ENCODE results near the gene SLC5A2.
"Not testable (repeated sequence)": the region's sequence is repeated elsewhere in the genome, so short reads cannot be mapped to it uniquely, and the experiment has no call there.

The SLC5A2 gene

DNA sequence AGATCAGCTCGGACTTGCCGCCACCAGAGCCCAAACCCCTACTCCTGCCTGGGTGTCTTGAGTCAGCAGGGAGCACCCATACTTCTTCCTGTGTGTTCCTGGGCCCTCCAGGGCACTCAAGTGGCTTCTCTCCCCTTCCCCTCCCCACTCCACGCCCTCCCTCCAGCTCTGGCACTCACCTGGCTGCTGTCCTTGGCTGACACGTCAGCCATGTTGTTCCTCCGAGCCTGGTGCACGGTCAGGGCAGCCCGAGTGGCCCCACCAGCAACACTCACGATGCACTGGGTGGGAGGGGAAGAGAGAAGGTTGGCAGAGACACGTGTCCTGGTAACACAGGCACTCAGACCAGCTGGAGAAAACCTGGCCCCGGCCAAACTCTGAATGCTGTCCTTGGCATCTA, 13.7 kb downstream of the SLC5A2 start:
- DNase-seq (ENCODE audit: low read depth in 3 of 3), result no peak

DNA sequence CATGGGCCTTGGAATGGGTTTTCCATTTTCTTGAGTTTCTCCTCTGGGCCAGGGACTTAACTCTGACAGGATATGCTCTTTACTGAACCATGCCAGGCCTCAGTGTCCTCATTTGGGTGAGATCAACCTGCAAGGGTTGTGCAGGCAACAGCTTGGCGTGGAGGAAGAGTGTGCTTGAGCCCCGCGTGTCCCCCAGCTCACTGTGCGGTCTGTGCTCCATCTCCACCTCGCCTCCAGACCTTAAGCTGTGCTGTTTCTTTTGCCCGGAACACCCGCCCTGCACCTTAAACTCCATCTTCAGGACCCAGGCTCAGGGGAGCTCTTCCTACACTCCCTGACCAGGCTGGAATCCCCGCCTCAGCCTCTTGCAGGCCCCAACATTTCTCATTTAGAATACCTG, 15.6 kb downstream of the SLC5A2 start:
- no peak for DNase-seq (ENCODE audit: low read depth in 3 of 3)

DNA sequence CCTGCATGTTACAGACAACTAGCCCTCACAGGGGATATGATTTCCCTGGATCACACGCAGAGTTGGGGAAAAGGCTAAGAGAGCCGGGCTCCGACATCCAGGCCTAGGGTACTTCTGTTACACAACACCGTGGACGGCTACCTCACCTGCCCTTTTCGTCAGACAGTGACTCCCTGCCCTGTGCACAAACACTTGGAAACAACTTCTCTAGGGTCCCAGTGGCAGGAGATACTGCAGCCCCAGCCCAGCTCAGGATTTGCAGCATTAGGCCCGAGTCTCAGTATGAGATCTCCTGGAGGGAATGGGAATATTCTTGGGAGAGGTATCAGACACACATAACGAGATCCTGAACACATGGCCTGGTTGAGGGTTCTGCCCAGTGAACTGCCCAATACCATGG, 17.0 kb downstream of the SLC5A2 start:
- DNase-seq (ENCODE audit: low read depth in 3 of 3), result no peak

DNA sequence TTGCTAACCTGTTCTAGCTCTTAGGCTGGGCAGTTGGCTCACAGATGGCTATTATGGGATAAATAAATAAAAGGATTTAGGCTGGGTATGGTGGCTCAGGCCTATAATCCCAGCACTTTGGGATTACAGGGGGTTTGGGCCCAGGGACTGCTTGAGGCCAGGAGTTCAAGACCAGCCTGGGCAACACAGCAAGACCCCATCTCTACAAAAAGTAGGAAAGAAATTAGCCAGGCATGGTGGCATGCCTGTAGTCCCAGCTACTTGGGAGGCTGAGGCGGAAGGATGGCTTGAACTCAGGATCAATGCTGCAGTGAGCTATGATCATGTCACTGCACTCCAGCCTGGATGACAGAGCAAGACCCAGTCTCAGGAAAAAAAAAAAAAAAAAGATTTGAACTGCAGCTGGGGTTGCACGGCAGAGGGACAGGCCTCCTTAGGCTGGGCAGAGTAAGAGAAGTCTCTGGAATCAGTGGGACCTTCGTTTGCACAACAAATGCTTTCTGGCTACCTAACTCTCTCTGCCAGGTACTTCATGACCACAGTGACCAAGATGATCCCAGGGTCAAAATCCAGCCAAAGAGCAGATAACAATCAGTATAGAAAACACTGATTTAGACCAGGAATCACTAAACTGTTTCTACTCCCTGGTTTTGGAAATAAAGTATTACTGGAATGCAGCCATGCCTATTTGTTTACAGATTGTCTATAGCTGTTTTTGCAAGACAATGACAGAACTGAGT, 18.5 kb downstream of the SLC5A2 start:
- no peak for DNase-seq (ENCODE audit: low read depth in 3 of 3)

DNA sequence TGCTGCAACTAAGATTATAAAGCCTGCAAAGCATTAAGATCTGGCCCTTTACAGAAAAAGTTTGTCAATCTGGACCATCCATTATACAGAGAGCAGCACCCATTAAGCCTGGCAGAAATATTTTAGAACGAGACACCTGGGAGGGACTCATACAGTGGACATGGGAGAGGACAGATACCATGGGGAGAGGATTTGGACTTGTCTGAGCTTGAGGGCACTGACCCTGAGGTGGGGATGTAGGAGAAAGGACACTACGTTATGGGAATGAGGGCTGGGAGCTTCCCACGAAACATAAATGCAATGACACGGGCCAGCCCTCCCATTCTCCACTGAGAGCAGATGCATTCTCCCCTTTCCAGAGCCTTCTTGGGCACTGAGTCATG, 19.0 kb downstream of the SLC5A2 start:
- DNase-seq (ENCODE audit: low read depth in 3 of 3), result no peak

DNA sequence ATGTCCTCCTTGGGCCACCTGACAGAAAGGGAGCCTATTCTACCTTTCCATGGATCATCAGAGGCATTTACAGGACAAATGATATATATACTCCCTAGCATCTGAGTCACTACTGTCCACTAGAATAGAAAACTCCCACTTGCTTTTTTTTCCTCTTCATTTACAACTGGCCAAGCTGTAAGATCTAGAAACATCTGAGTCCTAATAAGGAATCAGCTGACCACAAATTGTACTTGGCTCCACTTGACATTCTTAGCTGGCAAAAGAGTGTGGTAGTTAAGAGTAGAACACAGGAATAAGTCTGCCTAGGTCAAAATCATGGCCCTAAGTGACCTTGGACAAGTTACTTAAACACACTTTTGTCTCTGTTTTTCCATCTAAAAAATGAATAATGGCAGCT, 20.1 kb downstream of the SLC5A2 start:
- DNase-seq (ENCODE audit: low read depth in 3 of 3), result no peak

DNA sequence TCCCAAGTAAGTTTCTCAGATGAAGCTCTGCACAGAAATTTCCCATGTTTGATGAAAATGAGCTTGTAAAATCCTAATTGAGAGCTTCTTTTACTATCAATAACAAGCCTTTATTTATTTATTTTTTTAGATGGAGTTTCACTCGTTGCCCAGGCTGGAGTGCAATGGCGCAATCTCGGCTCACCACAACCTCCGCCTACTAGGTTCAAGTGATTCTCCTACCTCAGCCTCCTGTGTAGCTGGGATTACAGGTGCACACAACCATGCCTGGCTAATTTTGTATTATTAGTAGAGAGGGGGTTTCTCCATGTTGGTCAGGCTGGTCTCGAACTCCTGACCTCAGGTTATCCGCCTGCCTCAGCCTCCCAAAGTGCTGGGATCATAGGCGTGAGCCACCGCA, 20.6 kb downstream of the SLC5A2 start:
- DNase-seq (ENCODE audit: low read depth in 3 of 3), result not testable (repeated sequence)

DNA sequence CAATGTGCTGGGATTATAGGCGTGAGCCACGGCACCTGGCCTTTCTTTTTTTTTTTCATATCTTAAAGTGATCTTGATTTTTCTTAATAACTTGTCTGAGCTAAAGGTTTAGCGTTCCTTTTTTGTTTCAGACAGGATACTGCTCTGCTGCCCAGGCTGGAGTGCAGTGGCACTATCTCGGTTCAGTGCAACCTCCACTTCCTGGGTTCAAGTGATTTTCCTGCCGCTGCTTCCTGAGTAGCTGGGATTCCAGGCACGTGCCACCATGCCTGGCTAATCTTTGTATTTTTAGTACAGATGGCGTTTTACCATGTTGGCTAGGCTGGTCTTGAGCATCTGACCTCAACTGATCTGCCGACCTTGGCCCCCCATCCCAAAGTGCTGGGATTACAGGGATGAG, 21.2 kb downstream of the SLC5A2 start:
- no peak for DNase-seq (ENCODE audit: low read depth in 3 of 3)

DNA sequence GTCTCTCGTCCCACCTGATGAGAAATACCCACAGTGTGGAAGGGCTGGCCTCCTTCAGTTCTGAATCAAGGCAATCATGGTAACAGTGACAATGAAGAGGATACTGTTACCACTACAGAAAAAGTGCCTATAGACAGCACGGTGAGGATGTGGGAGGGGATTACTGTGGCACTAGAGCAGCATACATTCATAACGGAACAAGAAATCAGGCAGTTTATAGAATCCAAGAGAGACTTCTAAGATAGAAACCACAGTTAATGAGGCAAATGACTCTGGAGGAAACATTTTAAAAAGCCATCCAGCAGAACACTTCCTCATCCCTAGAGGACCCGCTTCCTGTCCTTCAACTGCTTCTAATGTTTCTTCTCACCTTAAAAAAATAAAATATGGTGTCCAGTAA, 22.6 kb downstream of the SLC5A2 start:
- no peak for DNase-seq (ENCODE audit: low read depth in 3 of 3)

DNA sequence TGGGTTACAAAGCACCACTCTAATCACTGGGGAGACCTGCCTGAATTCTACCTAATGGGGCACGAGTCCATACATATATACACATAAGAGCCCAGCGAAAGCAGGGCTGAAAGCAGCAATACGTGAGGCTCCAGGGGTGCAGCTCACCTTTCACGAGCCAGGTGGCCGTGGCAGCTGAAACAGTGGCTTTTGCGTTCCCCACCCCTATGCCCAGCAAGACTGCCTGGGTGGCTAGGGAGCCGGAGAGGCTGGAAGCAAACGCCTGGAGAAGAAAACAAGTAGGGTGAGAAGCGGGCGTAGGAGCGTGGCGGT, 24.6 kb downstream of the SLC5A2 start:
- no peak for DNase-seq (ENCODE audit: low read depth in 3 of 3)

DNA sequence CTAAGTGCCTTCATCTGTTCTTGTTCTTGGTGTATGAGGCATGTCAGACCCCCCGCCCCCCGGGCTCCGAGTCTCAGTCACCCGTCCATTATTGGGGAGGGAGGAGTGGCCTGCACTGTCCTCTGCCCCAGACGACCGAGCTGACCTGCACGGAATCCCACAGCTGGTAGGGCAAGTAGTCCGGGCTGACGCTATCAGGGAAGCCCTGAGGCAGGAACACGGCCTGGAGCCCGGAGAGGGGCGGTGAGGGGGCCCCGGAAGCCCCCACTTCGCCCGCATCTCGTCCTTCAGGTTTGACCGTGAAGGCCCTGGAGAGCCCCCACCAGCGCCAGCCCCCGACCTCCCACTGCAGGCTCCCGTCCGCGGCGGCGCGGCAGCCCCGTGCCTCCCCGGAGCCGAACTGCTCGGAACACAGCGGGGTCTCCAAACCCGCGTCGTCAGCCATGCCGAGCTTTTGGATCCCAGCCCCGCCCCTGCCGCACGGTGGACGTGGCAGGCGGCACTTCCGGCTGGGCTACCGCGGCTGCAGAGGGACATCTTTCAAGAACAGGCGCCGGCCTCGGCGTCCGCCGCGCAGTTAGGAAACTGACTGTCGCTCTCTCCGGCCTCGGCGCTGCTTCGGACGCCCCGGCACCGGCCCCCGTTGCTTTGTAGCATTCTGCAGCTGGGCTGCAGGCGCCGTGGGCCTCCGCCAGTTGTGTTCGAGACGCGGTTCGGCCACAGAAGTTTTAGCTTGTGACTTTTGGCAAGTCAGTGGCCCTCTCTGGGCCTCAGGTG, 25.2 kb downstream of the SLC5A2 start, which contains the start of gene RUSF1:
Gene RUSF1, minus strand, starts transcription at position 463 of the 777 bp plus-strand sequence. Its CDS starts 18 bp downstream, at position 445.
- peak; percentile 58 to 83 (median 65) for DNase-seq (ENCODE audit: low read depth in 3 of 3)

DNA sequence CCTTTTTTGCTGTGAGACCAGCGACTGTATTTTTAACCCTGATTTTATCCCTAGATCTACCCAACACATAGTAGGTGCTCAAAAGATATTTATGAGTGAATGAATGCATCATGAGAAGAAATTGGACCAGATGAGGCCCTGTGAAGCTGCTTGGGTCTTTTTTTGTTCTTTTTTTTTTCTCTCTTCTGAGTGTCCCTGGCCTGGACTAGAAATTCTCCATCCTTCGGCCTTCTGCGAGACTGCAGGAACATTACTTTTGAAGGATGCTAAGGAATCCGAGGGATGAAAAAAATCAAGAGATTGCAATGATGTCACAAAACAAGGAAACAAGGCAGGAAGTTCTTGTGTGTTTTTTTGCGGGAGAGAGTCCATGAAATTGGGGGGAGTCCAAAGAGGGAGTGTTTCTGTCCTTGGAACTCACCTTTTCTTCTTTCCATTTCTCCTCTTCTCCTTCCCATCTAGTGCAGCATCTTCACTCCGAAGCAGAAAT, 25.8 kb downstream of the SLC5A2 start:
- no peak for DNase-seq (ENCODE audit: low read depth in 3 of 3)

DNA sequence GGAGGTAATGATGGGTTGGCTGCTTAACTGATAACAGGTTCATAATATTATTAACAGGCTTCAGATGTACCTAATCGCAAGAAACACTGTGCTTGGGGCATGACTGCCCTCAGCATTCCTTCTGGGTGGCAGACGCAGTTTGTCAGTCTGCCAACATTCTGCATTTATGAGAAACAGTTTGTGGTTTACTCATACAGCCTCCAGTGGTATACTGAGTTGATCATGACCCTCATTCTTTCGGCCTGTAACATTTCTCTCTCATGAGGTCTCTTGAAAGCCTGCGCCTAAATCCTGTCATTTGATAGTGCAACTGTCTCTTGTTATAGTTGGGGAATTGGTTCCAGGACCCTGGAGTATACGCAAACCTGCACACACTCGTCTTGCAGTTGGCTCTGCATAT, 30.2 kb downstream of the SLC5A2 start:
- no peak for DNase-seq (ENCODE audit: low read depth in 3 of 3)

DNA sequence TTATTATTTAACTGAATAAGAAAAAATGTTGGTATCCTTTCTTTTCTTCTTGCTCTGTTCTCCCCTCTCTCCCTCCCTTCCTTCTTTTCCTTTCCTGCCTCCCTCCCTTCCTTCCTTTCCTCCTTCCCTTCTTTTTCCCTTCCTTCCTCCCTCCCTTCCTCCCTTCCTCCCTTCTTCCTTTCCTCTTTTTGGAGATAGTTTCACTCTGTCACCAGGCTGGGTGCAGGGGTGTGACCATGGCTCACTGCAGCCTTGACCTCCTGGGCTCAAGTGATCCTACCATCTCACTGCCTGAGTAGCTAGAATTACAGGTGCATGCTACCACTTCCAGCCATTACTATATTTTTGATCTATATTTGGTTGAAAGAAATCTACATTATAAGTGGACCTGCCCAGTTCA, 31.0 kb downstream of the SLC5A2 start:
- no peak for DNase-seq (ENCODE audit: low read depth in 3 of 3)

DNA sequence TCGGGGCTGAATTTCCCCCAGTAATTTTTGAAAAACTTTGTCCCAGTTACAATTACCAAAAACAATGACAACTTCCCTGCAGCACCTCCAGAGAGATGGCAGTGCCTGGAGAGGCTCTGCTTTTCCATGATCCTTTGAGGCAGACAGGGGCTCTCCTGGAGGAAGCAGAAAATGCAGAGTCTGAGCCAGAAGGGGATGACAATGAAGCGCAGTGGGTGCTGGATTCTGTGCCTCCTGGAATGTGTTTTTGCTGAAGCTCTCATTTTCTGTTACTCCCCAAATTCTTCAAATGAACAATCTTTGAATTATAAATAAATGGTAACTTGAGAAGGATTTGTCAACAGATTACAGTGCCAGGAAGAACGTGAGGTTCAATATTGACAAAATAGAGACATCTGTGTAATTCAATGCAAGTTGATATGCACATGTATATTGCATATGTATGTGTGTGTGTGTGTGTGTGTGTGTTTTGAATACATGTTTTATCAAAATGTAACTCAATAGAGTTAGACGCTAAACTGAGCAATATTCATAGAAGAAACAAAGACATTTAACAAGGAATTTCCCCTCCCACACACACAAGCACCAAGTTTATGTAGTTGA, 35.0 kb downstream of the SLC5A2 start:
- no peak for DNase-seq (ENCODE audit: low read depth in 3 of 3)

DNA sequence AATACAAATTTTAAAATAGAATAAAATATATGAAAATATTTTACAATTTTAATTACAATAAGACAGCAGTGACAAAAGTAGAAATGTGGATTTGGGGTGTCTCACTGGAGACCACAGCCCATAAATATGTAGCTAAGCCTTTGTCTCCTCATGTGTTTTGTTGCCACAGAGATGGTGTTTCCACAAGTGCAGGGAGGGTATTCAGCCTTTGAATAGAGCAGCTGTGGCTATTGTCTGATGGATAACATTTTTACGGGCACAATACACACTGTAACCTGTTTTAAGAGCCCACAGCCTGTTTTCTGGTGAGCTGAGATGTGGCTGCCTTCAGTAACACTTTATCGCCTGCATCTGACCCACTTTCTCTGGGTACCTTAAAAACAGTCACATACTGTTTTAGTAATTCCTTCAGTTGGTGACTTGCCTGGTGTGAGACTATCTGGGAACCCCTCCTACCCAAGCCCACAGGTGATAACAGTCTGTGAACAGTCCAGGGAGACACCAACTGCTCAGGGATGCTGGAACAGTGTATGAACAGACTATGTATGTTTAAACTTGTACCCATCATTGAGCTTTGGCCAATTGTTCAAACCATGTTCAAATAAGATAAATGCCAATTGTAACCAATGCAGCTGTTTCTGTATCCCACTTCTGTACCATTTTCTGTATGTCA, 37.0 kb downstream of the SLC5A2 start:
- no peak for DNase-seq (ENCODE audit: low read depth in 3 of 3)

DNA sequence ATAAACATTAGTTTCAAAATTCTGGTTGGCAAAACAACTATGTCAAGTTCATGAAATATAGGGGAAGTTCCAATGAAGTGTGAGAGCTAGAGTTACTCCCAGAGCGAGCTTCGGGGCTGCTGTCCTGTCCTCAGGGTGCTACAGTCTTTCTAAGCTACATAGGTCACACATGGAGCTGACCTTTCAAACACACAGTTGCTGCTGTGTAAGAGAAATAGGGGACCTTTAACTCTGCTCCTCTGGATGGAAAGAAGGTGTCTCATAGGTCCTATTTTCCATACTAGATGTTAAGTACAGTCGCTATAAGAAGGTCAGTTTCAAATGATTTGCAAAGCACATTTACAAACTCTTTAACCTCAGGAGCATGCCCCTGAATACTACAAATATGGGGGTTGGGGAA, 38.4 kb downstream of the SLC5A2 start:
- no peak for DNase-seq (ENCODE audit: low read depth in 3 of 3)

DNA sequence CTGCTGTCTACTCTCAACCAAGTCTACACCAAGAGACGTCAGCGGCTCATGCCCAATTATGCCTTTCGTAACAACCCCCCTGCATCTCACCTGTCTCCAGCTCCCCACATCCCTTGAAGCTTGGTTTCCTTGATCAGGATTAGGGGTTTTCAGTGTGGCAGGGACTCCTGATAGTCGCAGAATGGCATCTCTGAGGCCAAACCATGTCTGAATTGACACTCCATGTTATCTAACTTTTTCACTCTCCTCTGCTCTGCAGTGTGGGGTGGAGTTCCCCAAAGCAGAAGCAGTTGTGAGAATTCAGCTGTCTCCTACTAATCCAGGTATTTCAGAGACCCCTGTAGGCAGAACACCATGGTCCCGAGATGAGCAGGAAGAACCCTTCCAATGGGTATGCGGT, 39.1 kb downstream of the SLC5A2 start:
- DNase-seq (ENCODE audit: low read depth in 3 of 3), result no peak

DNA sequence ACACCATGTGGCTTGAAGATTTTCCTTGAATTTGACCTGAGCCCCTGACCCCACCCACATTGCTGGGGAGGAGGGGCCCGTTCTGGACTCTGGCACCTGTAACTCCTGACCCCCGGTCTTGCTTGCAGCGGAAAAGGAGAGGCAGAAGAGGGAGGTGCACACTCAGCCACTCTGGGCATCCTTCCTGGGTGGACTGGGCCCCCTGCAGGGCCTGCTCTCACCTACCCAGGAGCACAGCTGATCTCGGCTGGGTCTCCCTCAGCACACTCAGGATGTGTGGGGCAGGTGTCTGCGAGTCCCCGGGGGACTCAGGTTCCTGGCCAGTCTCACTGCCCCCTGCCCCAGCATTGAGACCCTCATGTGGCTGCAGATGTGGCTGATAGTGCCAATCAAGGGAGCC, 40.8 kb downstream of the SLC5A2 start:
- not testable (repeated sequence) for DNase-seq (ENCODE audit: low read depth in 3 of 3)

DNA sequence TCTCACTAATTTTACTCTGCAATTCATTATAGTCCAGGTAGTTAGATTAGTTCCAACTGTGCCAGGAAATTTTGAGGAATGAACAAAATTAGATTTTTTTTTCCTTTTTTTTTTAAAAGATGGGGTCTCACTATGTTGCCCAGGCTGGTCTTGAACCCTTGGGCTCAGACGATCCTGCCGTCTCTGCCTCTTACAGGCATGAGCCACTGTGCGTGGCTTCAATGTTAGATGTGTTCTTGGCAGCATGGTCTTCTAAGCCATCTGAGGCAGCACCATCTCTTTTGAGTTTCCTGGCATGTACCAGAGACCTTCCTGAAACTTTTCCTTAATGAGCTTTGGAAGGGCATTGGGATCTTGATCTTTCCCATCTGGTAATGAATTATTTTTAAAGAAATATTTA, 42.2 kb downstream of the SLC5A2 start:
- DNase-seq (ENCODE audit: low read depth in 3 of 3), result no peak

DNA sequence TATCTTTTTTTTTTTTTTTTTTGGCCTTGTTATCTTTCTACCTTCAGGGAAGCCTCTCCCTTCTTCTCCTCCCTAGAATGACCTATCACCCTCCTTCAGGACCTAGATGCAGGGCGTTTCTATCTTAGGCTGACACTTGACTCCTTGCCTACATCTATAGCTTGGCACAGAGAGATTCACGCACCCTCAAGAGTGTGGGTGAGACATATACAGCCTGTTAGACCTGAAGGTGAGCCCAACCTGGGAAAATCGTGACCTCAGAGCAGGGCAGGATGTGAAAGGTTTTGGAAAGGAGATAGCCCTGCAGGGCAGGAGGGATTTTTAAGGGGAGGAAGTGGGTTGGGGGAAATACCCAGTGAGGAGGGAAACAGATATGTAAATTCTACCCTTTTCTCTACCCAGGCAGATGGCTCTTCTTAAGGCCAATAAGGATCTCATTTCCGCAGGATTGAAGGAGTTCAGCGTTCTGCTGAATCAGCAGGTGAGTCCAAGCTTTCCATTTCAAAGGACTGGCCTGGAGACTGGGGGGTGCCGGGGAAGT, 44.9 kb downstream of the SLC5A2 start, which contains the start of gene AHSP:
Gene AHSP, plus strand, starts transcription at position 167 of the 541 bp plus-strand sequence. Its CDS starts 240 bp downstream, at position 407.
- DNase-seq (ENCODE audit: low read depth in 3 of 3), result no peak

DNA sequence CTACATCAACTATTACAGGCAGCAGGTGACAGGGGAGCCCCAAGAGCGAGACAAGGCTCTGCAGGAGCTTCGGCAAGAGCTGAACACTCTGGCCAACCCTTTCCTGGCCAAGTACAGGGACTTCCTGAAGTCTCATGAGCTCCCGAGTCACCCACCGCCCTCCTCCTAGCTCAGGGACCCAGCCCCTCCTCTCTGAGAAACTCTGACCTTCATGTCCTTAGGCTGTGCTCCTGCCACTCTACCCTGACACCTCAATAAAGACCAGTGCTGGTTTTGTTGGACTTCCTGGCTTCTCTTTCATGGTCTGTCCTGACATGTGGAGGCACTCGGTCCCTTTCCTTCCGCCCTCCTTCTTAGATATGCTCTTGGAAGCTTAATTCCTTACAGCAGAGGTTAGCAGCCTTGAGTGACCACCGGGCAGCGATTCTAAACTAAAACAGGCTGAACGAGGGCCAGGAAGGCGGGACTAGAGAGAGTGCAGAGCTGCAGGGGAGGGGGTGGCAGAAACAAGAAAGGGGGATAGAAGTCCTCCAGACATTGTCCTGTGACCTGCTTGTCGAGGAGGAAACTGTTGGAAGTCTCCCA, 45.7 kb downstream of the SLC5A2 start:
- DNase-seq (ENCODE audit: low read depth in 3 of 3), result no peak
